GM12892 (cell line): ENCODE measurements around the gene CAMK2D.

Source experiments
- DNase-seq: peaks from one replicate; pipeline ENCODE4 v3.0.0; 2011; ENCODE audit not compliant: insufficient read length
- FAIRE-seq: peaks from 2 replicates; lab custom pipeline; 2011; peaks lifted over from hg19 to GRCh38; lab: Jason Lieb, UNC
- POLR2A ChIP-seq: IDR thresholded peaks from 2 replicates; pipeline ENCODE4 v1.6.1; 2011; ENCODE audit warnings: low read depth, low read length, control low read depth
- POLR2AphosphoS5 ChIP-seq: IDR thresholded peaks from 2 replicates; pipeline ENCODE4 v1.6.1; 2011; ENCODE audit warnings: low read depth, low read length, control low read depth
- TAF1 ChIP-seq: IDR thresholded peaks from 2 replicates; pipeline ENCODE4 v1.6.1; 2011; ENCODE audit warnings: low read depth, mild to moderate bottlenecking, control low read depth, low read length, borderline replicate concordance

Gene CAMK2D

DNA sequence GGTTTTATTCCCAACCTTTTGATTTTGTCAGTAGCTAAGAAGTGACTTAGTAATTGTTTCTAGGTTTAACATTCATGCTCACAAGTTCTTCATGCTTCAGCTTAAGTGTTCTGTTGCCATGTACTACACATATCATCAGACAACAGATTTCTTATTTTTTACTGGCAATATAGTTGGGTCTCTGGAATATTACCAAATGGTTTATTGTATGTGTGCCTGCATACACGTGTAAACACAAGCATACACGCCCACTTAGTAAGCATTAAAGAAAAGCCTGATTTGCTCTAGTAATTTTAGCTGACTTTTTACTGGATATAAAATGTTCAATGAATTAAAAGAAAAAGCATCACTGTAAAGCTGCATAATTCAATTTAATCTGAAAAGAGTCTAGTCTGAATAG, 199.8 kb downstream of the CAMK2D start:
- DNase-seq (no peak), FAIRE-seq (peak; percentile 5)
- TF ChIP-seq TAF1 (no peak), POLR2AphosphoS5 (no peak), POLR2A (no peak)

DNA sequence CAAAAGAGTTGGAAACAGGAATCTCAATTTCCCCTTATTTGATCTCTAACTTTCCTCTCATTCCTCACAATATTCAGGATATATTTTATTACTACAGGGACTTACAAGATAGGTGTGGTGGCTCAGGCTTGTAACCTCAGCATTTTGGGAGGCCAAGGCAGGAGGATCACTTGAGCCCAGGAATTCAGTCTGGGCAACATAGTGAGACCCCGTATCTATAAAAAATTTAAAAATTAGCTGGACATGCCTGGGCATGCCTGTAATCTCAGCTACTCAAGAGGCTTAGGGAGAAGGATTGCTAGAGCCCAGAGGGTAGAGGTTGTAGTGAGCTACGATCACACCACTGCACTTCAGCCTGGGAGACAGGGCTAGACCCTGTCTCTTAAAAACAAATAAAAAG, 200.4 kb downstream of the CAMK2D start:
- DNase-seq (no peak), FAIRE-seq (no peak)
- TF ChIP-seq POLR2AphosphoS5 = no peak

DNA sequence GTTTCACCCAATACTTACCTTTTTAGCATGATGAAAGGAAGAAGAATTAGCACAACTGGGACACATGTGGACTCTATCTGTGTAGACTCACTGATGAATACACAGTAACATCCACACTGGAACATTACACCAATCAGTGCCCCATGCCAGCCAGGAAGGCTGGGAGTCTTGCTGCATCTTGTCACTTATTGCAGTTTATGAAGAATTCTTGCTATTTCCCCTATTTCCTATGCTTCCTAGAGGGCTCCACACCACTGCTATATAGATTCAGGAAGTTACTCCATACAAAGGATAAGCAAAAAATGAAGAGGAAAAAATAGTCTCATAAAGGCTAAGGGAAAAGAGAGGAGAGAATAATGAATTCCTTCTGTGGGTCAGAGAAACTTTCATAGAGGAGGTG, 201.0 kb downstream of the CAMK2D start:
- DNase-seq = no peak
- TF ChIP-seq TAF1 (no peak), POLR2A (no peak), POLR2AphosphoS5 (no peak)
- FAIRE-seq = no peak

DNA sequence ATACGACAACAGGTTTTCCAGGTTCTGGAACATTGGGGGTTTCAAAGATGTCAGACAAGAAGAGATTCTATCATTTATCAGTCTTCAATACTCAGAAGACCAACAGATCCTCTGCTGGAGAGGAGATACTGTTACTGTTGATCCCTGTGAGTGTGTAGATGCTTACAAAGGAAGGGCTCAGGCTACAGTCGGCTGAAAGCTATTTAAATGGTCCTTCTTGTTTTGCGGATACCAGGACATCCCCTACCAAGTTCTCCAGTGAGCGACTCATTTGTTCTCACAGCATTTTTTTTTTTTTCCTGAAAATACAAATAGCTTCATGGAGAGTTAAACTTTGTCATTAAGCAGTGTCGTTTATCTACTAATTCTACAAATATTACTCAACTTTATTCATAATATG, 201.6 kb downstream of the CAMK2D start:
- no peak for DNase-seq
- TF ChIP-seq POLR2AphosphoS5 = no peak
- no peak for TF ChIP-seq POLR2A
- TF ChIP-seq TAF1 = no peak
- no peak for FAIRE-seq

DNA sequence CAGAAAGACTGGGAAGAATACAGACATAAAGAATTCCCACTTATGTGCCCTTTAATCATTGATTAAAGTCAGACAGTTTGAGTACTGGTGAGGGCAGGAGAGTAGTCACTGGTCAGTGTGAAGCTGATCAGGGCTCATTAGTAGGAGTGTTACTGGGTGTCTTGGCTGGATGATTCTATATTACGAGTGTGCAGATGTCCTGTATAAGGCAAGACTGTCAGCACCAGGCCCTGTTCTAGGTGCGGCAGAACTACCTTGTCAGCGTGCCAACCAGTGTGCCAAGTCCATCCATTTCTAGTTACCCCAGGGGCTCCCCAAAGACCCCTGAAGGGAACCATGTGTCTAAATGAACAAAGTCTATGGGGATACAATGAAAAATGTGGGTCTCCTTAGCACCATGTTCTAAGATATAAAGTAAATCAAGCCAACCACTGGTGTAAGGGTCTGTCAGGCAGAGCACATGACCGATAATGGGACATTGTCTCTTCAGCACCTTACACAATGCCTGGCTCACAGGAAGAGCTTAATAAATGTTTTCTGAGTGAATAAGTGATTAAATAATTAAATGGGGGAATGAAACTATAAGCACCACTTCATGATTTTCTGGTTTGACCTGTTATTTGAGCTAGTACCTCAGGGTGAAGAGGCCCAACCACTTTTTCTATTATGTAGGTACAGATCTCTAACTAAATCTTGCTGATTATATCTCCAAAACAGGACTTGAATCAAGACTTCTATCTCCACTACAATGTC, 205.0 kb downstream of the CAMK2D start:
- no peak for TF ChIP-seq POLR2A
- TF ChIP-seq TAF1 = no peak
- TF ChIP-seq POLR2AphosphoS5 = no peak
- peak; percentile 30 for FAIRE-seq

DNA sequence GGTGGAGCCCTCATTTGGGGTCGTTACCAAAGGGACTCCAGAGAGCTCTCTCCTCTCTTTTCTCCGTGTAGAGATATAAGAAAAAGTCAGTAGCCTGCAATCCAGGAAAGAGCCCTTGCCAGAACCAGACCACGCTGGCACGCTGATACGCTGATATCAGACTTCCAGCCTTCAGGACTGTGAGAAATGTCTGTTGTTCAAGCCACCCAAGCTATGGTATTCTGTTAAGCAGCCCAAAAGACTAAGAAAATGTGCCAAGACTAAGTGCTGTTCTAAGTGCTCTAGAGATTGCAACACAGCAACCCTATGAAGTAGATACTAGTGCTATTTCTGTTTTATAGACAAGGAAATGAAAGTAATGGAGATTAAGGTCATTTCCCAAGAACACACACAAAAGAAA, 205.7 kb downstream of the CAMK2D start:
- no peak for DNase-seq
- no peak for FAIRE-seq
- no peak for TF ChIP-seq TAF1
- TF ChIP-seq POLR2AphosphoS5 = no peak
- TF ChIP-seq POLR2A = no peak

More for the DNA sequence above, 205.0 kb downstream of the CAMK2D start:
- DNase-seq = no peak

DNA sequence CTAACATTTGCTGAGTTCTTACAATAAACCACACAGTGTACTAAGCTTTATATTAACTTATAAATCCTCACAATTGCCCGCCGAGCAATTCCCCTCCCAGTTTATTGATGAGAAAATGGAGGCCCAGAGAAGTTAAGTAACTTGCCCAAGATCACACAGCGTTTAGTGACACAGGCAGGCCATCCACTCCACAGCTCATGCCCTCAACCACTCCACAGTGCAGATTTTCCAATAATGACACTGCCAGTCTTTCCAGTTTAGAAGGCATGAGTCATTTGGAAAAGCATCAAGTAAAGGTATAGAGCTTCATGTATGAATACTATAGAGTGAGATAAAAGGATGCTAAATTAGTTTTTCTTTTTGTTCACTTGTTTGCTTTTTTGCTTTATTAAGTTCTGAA, 208.5 kb downstream of the CAMK2D start:
- TF ChIP-seq POLR2A (no peak), POLR2AphosphoS5 (no peak), TAF1 (no peak)
- DNase-seq (no peak), FAIRE-seq (no peak)

DNA sequence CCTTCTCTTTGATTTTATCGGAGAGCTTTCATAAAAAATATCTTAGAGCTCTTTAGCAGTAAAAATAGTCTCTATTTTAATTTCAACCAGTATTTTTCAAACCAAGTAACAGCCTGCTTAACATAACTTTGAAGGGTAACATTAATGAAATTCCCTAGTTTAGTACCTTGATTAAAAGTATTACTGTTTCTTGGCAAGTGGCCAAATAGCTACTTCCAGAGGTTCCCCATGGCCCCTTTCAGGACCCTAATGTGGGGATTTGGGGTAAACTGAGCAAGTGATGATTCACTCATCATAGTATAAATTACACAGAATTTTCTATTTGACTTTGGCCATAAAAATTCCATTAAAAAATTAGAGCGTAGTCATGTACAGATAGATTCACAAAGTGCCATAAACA, 211.0 kb downstream of the CAMK2D start:
- TF ChIP-seq TAF1 (no peak), POLR2A (no peak), POLR2AphosphoS5 (no peak)
- no peak for DNase-seq
- no peak for FAIRE-seq

DNA sequence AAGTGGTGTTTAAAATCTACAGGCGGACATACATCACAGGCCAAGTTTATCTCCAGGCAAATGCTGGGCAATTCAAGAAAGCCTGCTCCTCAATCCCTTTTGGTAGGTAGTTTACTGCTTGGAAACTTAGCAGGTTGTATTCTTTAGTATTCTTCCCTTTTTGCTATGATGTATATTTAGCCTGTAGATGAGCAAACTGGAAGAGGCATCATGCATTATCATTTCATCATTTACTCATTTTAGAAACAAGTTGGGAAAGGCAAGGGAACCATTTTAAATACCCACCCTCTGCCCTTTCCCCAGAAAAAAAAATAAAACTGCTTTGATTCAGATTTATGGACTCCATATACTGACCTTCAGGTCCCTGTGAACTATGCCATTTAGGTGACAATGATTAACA, 213.2 kb downstream of the CAMK2D start:
- TF ChIP-seq POLR2A (no peak), TAF1 (no peak), POLR2AphosphoS5 (no peak)
- FAIRE-seq (peak; percentile 30), DNase-seq (no peak)

DNA sequence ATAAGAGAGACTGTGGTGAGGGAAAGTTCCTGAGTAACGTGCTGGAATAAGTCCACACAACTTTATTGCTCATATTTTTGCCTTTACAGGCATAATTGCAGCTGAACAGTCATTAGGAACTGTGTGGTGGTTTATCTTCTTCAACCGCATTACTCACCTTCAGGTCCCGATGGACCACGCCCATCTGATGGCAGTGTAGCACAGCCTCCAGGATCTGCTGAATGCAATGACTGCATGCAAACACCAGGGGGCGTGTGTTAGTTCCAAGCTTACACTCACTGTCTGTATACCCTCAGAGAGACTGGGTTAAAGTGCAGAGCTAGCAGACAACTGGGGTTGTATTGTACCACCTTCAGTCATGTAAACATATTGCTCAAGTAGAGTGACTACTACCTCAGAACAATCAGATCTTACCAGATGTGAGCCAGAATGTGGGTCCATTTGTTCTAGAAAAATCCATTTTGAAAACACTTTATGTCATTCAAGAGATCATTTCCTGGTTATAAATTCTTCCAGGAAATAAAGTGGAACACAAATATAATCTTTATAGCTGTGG, 214.0 kb downstream of the CAMK2D start:
- FAIRE-seq (peak; percentile 98), DNase-seq (peak; percentile 20)
- TF ChIP-seq POLR2A = no peak
- TF ChIP-seq POLR2AphosphoS5 = no peak
- no peak for TF ChIP-seq TAF1

DNA sequence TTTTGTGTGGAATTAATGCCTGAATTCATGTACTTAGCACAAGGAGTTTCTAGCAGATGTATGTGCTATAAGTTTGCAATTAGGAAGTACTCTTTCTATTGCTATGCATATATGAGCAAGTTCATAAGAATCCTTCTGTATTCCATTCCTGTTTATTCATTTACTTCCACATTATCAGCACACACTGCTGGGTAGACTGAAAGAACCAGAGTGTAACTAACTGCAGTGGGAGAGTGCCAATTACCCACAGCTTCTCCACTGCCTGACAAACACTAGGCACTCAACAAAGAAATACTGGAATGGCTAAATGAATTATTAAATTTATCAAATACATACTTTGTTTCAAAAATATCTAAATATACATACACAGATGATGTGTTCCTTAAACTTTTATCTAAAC, 219.6 kb downstream of the CAMK2D start:
- no peak for TF ChIP-seq TAF1
- TF ChIP-seq POLR2AphosphoS5 = no peak
- no peak for TF ChIP-seq POLR2A
- no peak for DNase-seq
- FAIRE-seq = no peak

DNA sequence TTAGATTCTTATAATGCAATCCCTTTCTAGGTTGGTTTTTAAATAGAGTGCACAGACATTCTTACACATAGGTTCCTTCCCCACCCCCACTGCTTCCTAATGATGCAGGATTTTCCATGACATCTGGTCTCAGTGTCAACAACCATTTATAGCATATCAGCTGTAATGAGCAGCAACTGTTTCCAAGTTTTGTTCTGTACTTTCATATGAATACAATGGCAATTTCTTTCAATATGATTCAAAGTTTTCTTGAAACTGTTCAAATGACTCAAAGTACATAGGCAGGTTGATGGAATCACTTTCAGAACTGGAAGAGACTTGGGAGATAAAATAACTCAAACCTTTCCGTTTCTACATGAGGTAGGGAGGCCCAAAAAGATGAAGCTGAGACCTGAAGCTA, 220.7 kb downstream of the CAMK2D start:
- FAIRE-seq (no peak), DNase-seq (no peak)
- TF ChIP-seq POLR2AphosphoS5 (no peak), TAF1 (no peak), POLR2A (no peak)

DNA sequence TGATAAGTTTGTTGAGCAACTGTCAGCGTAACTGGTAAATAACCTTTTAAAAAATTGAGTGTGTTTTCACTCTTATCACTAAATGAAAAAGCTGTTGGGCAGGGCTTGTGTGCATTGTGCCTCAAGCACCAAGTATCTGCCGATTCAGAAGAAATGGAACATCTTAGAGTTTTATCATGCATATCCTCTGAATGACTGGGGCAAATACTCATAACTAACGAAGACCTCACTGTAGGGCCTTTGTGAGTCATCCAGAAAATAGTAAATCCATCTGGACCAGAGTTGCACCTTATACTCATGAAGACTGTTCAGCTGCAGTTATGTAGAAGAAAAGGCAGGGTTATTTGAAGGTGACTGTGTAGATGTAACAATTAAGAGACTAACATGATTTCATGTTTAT, 222.1 kb downstream of the CAMK2D start:
- TF ChIP-seq POLR2A (no peak), TAF1 (no peak), POLR2AphosphoS5 (no peak)
- FAIRE-seq (no peak), DNase-seq (no peak)
